Measurements from ENCODE around the gene CCDC192.

The CCDC192 gene

DNA sequence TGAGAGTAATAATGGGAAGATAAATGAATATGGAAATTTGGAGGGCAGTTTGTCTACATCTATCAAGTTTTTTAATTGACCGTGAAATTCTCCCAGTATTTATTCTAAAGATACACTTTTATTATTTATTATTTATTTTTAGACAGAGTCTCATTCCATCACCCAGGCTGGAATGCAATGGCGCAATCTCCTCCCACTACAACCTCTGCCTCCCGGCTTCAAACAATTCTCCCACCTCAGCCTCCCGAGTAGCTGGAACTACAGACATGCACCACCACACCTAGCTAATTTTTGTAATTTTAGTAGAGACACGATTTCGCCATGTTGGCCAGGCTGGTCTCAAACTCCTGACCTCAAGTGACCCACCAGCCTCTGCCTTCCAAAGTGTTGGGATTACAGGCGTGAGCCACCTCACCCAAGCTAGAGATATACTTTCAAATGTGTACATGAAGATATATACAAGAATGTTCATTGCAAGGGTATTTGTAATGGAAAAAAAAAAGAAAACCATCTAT is 282.7 kb downstream of the CCDC192 start:
- H3K9me3 ChIP-seq (ENCODE audit: control insufficient read depth, low read length): no peaks in the 10 kb centered on the region
- H3K4me3 ChIP-seq (ENCODE audit: extremely low read depth, insufficient read depth, low read length, poor library complexity, severe bottlenecking): no peak overlapping the region
- peaks cover 5% of the 10 kb centered on the region for H3K4me1 ChIP-seq (ENCODE audit: control insufficient read depth, insufficient read depth, low read length, poor library complexity, severe bottlenecking)
- 84 to 100% methylated on average over 1 to 5 of the region's 7 CpGs for WGBS, 2 experiments (ENCODE audit: insufficient coverage in 2 of 2)
- no peak overlapping the region for H3K27ac ChIP-seq (ENCODE audit: low read depth, low read length, severe bottlenecking)
- H3K36me3 ChIP-seq (ENCODE audit: control insufficient read depth, insufficient read depth, low read length): no peaks in the 10 kb centered on the region

DNA sequence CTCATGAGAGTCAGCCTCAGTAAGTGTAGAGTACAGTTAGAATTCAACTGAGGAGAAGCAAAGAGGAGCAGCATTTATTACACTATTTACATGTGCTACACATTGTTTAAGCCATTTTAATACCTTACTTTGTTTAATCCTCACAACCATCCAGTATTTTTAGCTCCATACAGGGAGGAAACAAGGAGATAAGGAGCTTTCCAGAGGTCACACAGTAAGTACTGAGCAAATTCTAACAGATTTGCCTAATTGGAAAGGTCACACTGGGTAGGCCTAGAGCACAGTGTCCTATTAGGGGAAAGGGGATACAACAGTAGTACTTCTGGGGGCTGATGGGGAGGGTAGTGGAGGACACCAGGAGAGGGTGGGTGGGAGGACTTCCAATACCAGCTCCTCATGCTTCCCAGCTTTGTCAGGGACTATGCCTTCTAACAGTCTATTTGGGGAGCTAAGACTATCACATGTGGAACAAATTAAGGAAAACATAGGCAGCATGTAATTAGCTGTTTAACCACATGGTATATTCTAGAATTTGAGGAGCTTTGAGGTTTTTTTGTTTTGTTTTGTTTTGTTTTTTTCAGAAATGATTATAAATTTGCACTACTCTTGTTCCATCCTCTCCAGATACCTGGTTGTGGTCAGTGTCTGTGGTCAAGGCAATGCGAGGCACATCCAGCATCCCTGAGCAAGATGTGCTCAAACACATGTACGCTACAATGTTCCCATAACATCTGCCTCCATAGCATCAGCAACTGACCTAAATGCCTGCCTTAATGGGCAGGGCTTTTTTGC is 284.4 kb downstream of the CCDC192 start:
- 87 to 100% methylated on average over 2 of the region's 2 CpGs for WGBS, 2 experiments (ENCODE audit: insufficient coverage in 2 of 2)
- no peaks in the 10 kb centered on the region for H3K4me1 ChIP-seq (ENCODE audit: control insufficient read depth, insufficient read depth, low read length, poor library complexity, severe bottlenecking)
- H3K27ac ChIP-seq (ENCODE audit: low read depth, low read length, severe bottlenecking): no peak overlapping the region
- H3K4me3 ChIP-seq (ENCODE audit: extremely low read depth, insufficient read depth, low read length, poor library complexity, severe bottlenecking): no peak overlapping the region
- H3K36me3 ChIP-seq (ENCODE audit: control insufficient read depth, insufficient read depth, low read length): no peaks in the 10 kb centered on the region
- H3K9me3 ChIP-seq (ENCODE audit: control insufficient read depth, low read length): no peaks in the 10 kb centered on the region

DNA sequence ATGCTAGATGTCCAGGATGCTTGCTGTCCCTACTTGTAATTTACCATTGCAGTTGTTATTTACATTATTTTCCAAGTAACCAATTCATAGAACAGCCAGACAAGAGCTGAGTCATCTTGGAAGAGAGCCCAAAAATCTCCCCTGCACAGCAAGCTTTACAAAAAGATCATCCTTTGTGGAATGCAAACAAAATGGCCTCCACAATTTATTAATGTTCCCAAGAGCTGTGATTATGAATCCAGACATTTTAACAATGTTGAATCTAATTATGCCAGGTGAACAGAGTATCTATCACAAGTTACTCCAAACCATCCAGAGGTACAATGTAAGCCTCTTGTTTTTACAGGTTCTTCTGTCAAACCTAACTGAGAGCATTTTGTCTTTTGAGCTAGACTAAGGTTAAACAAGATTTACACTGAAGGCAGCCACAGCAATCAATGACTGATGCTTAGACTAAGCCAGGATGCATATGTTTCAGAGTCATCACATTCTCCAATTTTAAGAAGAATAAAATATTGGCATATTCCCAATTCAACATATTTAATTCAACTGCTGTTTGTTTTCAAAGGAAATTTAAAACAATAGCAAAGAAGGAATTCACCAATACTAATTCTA is 285.1 kb downstream of the CCDC192 start:
- no peak overlapping the region for H3K4me3 ChIP-seq (ENCODE audit: extremely low read depth, insufficient read depth, low read length, poor library complexity, severe bottlenecking)
- H3K9me3 ChIP-seq (ENCODE audit: control insufficient read depth, low read length): no peaks in the 10 kb centered on the region
- no peaks in the 10 kb centered on the region for H3K36me3 ChIP-seq (ENCODE audit: control insufficient read depth, insufficient read depth, low read length)
- no peaks in the 10 kb centered on the region for H3K4me1 ChIP-seq (ENCODE audit: control insufficient read depth, insufficient read depth, low read length, poor library complexity, severe bottlenecking)
- no peak overlapping the region for H3K27ac ChIP-seq (ENCODE audit: low read depth, low read length, severe bottlenecking)

Measured in mesodermal cell (in vitro differentiated cells).